Ovary (tissue), 9 donors: ENCODE measurements around the gene NEU4. TPM values are rescaled to one million over a fixed set of nuclear protein-coding genes. Genes with fewer than 3 reads are reported as not detected.

Source experiments
- DNase-seq, 5 donors: peaks; one replicate each; pipeline ENCODE4 v3.0.0-alpha.2; 2019 to 2020
- H3K27ac ChIP-seq, 2 donors: fragments of 200-600 bp; one replicate each; pipeline versions ENCODE4 v1.5.1 to v1.8.0; 2019 to 2022
- H3K27me3 ChIP-seq: fragments of 200-600 bp; one replicate; pipeline ENCODE4 v1.8.0; 2022
- H3K36me3 ChIP-seq: fragments of 200-600 bp; sonication (generic); one replicate; pipeline ENCODE4 v1.5.1; 2019
- H3K4me1 ChIP-seq: one replicate; pipeline ENCODE4 v1.8.1; 2013; ENCODE audit warnings: mild to moderate bottlenecking, moderate library complexity; ENCODE audit not compliant: insufficient read depth
- H3K4me3 ChIP-seq: fragments of 200-600 bp; sonication (generic); one replicate; pipeline ENCODE4 v1.5.1; 2017
- H3K9me3 ChIP-seq, 2 donors: fragments of 200-600 bp in 1 of 2; sonication (generic) in 1 of 2; one replicate each; pipeline versions ENCODE4 v1.5.1 to v1.8.1; 2013 to 2019; ENCODE audit warnings: mild to moderate bottlenecking in 1 of 2, moderate library complexity in 1 of 2
- CTCF ChIP-seq, 3 donors: fragments of 450-650 bp in 2 of 3; fragments of 200-600 bp in 1 of 3; IDR thresholded peaks; one replicate each; pipeline versions ENCODE4 v1.5.1 to v1.8.0; 2016 to 2022; ENCODE audit warnings: antibody characterized with exemption in 3 of 3, mild to moderate bottlenecking in 1 of 3
- EP300 ChIP-seq: sonication (generic); formaldehyde crosslinking; IDR thresholded peaks from one replicate; pipeline ENCODE4 v1.6.1; 2017; ENCODE audit warnings: antibody characterized with exemption
- POLR2A ChIP-seq: fragments of 450-650 bp; IDR thresholded peaks from one replicate; pipeline ENCODE4 v1.6.1; 2017; ENCODE audit warnings: antibody characterized with exemption, mild to moderate bottlenecking, moderate library complexity
- WGBS, 3 donors: extraction: QIAGEN DNeasy Blood & Tissue Kit in 1 of 3; methylation state at CpG; one replicate each; pipeline versions ENCODE4 v1.1.5 to v1.1.7; 2013 to 2017; 5-methylcytosine and 5-hydroxymethylcytosine counted together
- intact Hi-C, 4 donors: fragments of 100-400 bp; cut with DNase I; formaldehyde crosslinking; loops; one replicate each; pipeline versions ENCODE4 v1.11.0 to v1.15.1; 2022 to 2023
- polyA plus RNA-seq, 2 donors: library from polyadenylated mRNA; stranded (reverse); fragments of 200-250 nt in 1 of 2; fragments of 350-450 nt in 1 of 2; fragmentation: Illumina TruSeq in 1 of 2; extraction: RNeasy Lipid Tissue Mini Kit (QIAGEN cat#74804) in 1 of 2; gene quantifications; one replicate each; pipeline ENCODE4 v1.2.3, GENCODE V29; 2013 to 2014
- total RNA-seq, 7 donors: library from RNA; depleted of rRNA in 2 of 7; stranded (reverse); fragments of >200 nt in 2 of 7; fragmentation: NEBNext Ultra II Directional in 3 of 7; extraction: Animal tissue kit (Norgen Biotek cat#: 25700) in 3 of 7; gene quantifications; one replicate each; pipeline versions ENCODE4 v1.1.0 to v1.2.4, GENCODE V29; 2016 to 2023
- donor health status: DM: no; HTN: no; CAD: no; lungs with moderate emphysema.
- donor health status: DM: no; HTN: no; CAD: no.
- donor health status: Bipolar disorder and iron deficiency.
- donor health status: DM: yes; HTN: yes; CAD: no.
- donor health status: DM: no; HTN: no; CAD: no.
- donor health status: DM: yes; HTN: yes; CAD: no.

The NEU4 gene
- total and polyA plus RNA-seq, 9 donors = 0.23 to 7.2 (median 0.84) TPM; not detected in 2

- Histone ChIP-seq H3K36me3 (no peaks in the 10 kb centered on the region), H3K27me3 (no peaks in the 10 kb centered on the region)
- WGBS, 3 donors = 43 to 55% (median 46%) methylated on average over 17 of the region's 17 CpGs
These were observed 5.3 kb downstream of the NEU4 start for GRCh38 chr2:241814393-241814642.

GRCh38 chr2:241814643-241815476 lies 5.9 kb downstream of the NEU4 start:
- H3K27ac ChIP-seq = no peak overlapping the region
- 77 to 85% (median 81%) methylated on average over 51 to 52 of the region's 52 CpGs for WGBS, 3 donors
- TF ChIP-seq CTCF (IDR thresholded peaks at IDR 0.05) = no peak
- no peak for TF ChIP-seq EP300
- no peak for TF ChIP-seq POLR2A
- peak in 1 of 5 donors; percentile 34 for DNase-seq
- H3K9me3 ChIP-seq = no peaks in the 10 kb centered on the region
- no peaks in the 10 kb centered on the region for H3K36me3 ChIP-seq
- H3K27me3 ChIP-seq = no peaks in the 10 kb centered on the region
- intact Hi-C loops = loop anchor here in 1 of 4 donors (5.0 kb wide), 1 partner anchor 853 kb away; no protein-coding TSS in a partner anchor
- no peaks in the 10 kb centered on the region for H3K4me1 ChIP-seq
- H3K4me3 ChIP-seq = no peak overlapping the region

More at GRCh38 chr2:241814393-241814642, 5.3 kb downstream of the NEU4 start:
- TF ChIP-seq POLR2A (no peak), CTCF (IDR thresholded peaks at IDR 0.05) (no peak), EP300 (no peak)
- DNase-seq = no peak
- Histone ChIP-seq H3K4me1 (no peaks in the 10 kb centered on the region), H3K27ac (no peak overlapping the region), H3K4me3 (no peak overlapping the region), H3K9me3 (no peaks in the 10 kb centered on the region)
- intact Hi-C loops = loop anchor here in 1 of 4 donors (5.0 kb wide), 1 partner anchor 852 kb away; no protein-coding TSS in a partner anchor

GRCh38 chr2:241815477-241816430 lies 6.8 kb downstream of the NEU4 start:
- Histone ChIP-seq H3K27ac (no peak overlapping the region), H3K36me3 (no peaks in the 10 kb centered on the region), H3K4me1 (no peaks in the 10 kb centered on the region), H3K4me3 (no peak overlapping the region), H3K9me3 (no peaks in the 10 kb centered on the region), H3K27me3 (no peaks in the 10 kb centered on the region)
- 76 to 82% (median 79%) methylated on average over 45 to 48 of the region's 48 CpGs for WGBS, 3 donors
- peak in 2 of 5 donors; percentile 16 to 32 for DNase-seq
- TF ChIP-seq EP300 (no peak), CTCF (IDR thresholded peaks at IDR 0.05) (no peak), POLR2A (no peak)
- intact Hi-C loops = no loop called here

GRCh38 chr2:241816431-241817121 lies 7.6 kb downstream of the NEU4 start:
- H3K36me3 ChIP-seq = no peaks in the 10 kb centered on the region
- TF ChIP-seq CTCF (IDR thresholded peaks at IDR 0.05) (no peak), POLR2A (no peak), EP300 (no peak)
- no peaks in the 10 kb centered on the region for H3K9me3 ChIP-seq
- no peak for DNase-seq
- intact Hi-C loops = no loop called here
- H3K4me3 ChIP-seq = no peak overlapping the region
- no peak overlapping the region for H3K27ac ChIP-seq
- no peaks in the 10 kb centered on the region for H3K27me3 ChIP-seq
- no peaks in the 10 kb centered on the region for H3K4me1 ChIP-seq
- 47 to 66% (median 61%) methylated on average over 25 to 33 of the region's 33 CpGs for WGBS, 3 donors
